C4-2B (cell line): ENCODE results near the gene LRRC3C.
"Not testable (repeated sequence)": the region's sequence is repeated elsewhere in the genome, so short reads cannot be mapped to it uniquely, and the experiment has no call there.

Experiments
- H3K27ac ChIP-seq: fragments of 450-650 bp; 2 replicates; pipeline ENCODE4 v1.5.1; 2017
- ZFX ChIP-seq: fragments of 450-650 bp; IDR thresholded peaks from 2 replicates; pipeline ENCODE4 v1.6.1; 2017
- TF ChIP-seq, protein P1 (sequence below): fragments of 450-650 bp; conservative IDR thresholded peaks from 2 replicates; pipeline ENCODE4 v1.5.1; 2017; ENCODE audit warnings: mild to moderate bottlenecking

Gene LRRC3C, protein sequence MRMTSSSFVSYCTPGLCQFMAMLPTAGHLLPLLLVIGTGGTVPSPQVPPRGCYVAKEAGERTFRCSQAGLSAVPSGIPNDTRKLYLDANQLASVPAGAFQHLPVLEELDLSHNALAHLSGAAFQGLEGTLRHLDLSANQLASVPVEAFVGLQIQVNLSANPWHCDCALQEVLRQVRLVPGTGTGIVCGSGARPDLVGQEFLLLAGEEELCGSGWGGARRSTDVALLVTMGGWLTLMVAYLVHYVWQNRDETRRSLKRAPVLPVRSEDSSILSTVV

DNA sequence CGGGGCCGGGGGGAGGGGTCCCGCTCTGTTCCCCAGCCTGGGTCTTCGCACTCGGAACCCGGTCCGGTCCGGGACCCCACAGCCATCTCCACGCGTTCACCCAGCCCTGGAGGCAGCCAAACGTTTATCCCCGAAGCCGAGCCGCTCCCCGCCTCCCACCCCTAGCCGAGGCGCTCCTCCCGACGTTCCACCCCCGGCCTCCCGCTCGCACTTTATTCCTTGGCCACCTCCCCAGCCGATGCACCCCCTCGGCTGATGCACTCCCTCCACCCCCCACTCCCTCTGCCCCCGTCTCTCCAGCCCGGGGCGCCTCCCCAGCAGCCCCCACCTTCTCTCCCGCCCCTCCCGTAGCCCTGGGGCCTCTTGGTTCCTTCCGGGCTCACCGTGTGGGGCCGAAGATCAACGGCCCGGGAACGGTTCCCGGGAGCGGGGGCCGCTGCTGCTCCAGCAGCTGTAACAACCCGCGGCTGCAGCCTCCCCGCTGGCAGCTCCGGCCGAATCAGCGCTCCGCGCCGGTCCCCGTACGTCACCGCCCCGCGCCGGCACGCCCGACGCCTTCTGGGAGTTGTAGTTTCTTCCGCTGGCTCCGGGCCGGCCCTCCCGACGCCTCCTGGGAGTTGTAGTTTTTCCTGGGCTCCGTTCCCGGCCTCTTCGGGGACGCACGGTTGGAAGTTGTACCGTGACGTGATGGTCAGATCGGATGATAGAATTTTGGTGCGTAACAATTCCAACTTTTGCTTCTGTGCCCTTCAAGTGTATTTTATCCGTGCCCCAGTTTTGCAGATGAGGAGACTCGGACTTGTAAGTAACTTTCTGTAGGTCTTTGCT, at the start of gene LRRC3C, which contains the start of gene ORMDL3:
Gene LRRC3C, plus strand, starts transcription at position 632 of the 828 bp plus-strand sequence. CDS start 13,792 bp downstream, outside the sequence.
Gene ORMDL3, minus strand, starts transcription at position 501 of the 828 bp plus-strand sequence. CDS start 3,398 bp downstream, outside the sequence.
- H3K27ac ChIP-seq = peak within 1 kb of the TSS; percentile 73
- TF ChIP-seq ZFX = 0 out of 2 replicates have a peak, but pooled peaks have one; percentile 73
- TF ChIP-seq, protein P1, sequence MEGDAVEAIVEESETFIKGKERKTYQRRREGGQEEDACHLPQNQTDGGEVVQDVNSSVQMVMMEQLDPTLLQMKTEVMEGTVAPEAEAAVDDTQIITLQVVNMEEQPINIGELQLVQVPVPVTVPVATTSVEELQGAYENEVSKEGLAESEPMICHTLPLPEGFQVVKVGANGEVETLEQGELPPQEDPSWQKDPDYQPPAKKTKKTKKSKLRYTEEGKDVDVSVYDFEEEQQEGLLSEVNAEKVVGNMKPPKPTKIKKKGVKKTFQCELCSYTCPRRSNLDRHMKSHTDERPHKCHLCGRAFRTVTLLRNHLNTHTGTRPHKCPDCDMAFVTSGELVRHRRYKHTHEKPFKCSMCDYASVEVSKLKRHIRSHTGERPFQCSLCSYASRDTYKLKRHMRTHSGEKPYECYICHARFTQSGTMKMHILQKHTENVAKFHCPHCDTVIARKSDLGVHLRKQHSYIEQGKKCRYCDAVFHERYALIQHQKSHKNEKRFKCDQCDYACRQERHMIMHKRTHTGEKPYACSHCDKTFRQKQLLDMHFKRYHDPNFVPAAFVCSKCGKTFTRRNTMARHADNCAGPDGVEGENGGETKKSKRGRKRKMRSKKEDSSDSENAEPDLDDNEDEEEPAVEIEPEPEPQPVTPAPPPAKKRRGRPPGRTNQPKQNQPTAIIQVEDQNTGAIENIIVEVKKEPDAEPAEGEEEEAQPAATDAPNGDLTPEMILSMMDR = no peak

DNA sequence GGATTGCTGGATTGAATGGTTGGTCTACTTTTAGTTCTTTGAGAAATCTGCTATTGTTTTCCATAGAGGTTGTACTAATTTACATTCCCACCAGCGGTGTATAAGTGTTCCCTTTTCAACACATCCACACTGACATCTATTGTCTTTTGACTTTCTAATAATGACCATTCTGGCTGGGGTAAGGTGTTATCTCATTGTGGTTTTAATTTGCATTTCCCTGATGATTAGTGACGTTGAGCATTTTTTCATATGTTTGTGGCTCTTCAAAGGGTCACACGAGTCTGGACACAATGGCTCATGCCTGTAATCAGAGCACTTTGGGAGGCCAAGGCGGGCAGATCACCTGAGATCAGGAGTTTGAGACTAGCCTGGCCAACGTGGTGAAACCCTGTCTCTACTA, 41.4 kb upstream of the LRRC3C start:
- H3K27ac ChIP-seq = not testable (repeated sequence)

DNA sequence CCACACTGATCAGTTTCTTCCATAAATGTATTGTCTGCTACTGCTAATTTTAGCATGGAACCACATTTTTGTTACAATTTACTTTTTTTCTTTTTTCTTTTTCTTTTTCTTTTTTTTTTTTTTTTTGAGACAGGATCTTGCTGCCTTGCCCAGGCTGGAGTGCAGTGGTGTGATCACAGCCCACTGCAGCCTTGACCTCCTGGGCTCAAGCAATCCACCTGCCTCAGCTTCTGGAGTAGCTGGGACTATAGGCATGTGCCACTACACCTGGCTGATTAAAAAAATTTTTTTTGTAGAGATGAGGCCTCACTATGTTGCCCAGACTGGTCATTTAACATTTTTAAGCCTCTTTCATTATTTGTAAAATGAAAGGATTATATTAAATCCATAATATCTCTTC, 40.5 kb upstream of the LRRC3C start:
- TF ChIP-seq, protein P1 = no peak
- TF ChIP-seq ZFX = no peak
- no peak overlapping the region for H3K27ac ChIP-seq

DNA sequence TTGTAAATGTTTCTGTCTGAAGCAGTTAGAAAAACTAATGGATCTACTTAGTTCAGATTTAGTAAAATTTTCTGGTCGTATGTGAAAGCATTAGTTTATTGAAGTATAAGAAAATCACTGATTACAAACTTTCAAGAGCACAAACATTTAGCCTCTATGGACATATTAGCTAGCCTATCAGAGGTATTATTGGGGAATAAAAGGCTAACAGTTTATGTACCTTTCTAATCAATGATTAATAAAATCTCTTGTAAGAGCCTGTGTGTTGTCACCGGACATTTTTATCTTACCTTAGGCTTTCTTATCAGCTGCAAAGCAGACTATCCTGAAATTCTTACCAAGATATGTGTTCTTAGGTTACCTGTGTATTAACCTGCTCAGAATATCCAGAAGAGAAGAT, 38.3 kb upstream of the LRRC3C start:
- no peak overlapping the region for H3K27ac ChIP-seq
- TF ChIP-seq, protein P1 = no peak
- no peak for TF ChIP-seq ZFX

DNA sequence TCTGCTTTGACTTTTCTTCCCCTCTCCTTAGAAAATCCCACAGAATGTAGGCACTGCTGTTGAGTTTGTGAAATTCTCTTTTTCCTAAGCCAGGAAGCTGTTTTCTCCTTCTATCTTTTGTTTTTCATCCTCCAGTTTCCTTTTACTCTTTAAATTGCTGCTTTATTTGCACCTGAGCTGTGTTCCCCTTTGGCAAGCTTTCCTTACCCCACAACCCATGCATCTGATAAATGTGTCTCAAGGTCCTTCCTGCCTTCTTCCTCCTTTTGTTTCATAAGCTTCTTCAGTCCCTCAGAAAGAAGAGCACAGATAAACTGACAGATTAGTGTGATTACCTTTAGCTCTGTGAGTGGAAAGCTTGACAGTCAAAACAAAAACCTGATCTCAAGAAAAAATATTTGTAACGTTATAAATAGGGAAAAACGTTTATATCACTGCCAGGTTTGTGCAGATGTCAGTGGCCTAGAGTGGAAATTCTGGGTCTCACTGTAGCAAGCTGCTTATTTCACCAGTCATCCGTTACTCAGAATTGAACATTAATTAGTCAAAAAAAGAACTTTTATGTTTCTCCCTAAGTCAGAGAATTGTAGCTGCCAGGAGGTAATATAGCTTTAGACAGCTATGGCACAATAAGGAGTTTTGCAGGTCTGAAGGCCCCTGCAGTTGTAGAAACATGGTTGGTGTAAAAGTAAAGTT, 32.7 kb upstream of the LRRC3C start:
- TF ChIP-seq ZFX = no peak
- TF ChIP-seq, protein P1 = no peak
- H3K27ac ChIP-seq = no peak overlapping the region

DNA sequence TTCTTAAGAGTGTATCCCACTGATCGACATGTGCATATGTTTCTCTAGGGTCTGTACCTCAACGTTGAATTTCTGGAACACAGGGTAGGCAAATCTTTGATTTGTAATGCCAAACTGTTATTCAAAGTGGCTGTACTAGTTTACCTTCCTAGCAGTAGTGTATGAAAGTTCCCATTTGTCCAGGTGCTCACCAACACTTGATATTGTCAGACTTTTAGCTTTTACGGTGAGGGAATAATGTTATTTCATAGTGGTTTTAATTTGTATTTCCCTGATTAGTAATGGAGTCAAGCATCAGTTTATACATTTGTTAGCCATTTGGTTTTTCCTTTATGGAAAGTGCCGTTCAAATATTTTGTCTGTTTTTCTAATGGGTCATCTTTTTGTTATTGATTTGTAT, 29.4 kb upstream of the LRRC3C start:
- H3K27ac ChIP-seq = no peak overlapping the region
- TF ChIP-seq ZFX = no peak
- TF ChIP-seq, protein P1 = no peak

DNA sequence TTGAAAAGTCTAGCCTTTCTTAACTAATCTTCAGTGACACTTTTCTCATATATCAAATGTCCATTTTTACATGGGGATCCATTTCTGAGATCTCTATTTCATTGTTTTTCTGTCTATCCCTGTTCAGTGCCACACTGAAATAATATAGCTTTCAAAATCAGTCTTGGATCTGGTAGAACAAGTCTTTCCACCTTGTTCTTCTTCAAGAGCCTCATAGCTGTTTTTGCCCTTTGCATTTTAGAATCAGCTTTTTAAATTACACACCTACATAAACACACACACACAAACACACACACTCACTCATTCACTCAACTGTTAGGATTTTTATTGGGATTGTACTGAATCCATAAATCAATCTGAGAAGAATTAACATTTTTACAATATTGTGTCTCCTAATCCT, 28.3 kb upstream of the LRRC3C start:
- TF ChIP-seq, protein P1 = no peak
- TF ChIP-seq ZFX = no peak
- H3K27ac ChIP-seq = no peak overlapping the region

DNA sequence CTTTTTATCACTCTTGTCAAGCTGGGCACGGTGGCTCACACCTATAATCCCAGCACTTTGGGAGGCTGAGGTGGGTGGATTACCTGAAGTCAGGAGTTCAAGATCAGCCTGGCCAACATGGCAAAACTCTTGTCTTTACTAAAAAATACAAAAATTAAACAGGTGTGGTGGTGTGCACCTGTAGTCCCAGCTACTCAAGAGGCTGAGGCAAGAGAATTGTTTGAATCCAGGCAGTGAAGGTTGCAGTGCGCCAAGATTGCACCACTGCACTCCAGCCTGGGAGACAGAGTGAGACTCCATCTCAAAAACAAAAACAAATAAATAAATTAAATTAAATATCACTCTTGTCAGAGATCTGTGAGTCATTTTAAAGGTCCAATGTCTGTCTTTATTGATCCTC, 25.5 kb upstream of the LRRC3C start:
- H3K27ac ChIP-seq = not testable (repeated sequence)
